HUES64 (cell line): ENCODE data around the gene RFC4.

Experiments used
- H3K27ac ChIP-seq: 2 replicates; pipeline ENCODE4 v1.7.0; 2013; ENCODE audit warnings: low read depth, low read length, inconsistent platforms
- H3K27me3 ChIP-seq: 2 replicates; pipeline ENCODE4 v1.6.1; 2013; ENCODE audit warnings: mild to moderate bottlenecking, low read length; ENCODE audit not compliant: insufficient read depth
- H3K36me3 ChIP-seq: 2 replicates; pipeline ENCODE4 v1.6.1; 2013; ENCODE audit warnings: mild to moderate bottlenecking, low read length; ENCODE audit not compliant: insufficient read depth
- H3K4me1 ChIP-seq: 2 replicates; pipeline ENCODE4 v1.6.1; 2013; ENCODE audit warnings: mild to moderate bottlenecking, low read length, moderate library complexity; ENCODE audit not compliant: insufficient read depth
- H3K4me3 ChIP-seq: 2 replicates; pipeline ENCODE4 v1.5.1; 2013; ENCODE audit warnings: mild to moderate bottlenecking, low read length, moderate library complexity
- H3K9ac ChIP-seq: 2 replicates; pipeline ENCODE4 v1.6.1; 2013; ENCODE audit warnings: mild to moderate bottlenecking, low read depth, low read length
- H3K9me3 ChIP-seq: 2 replicates; pipeline ENCODE4 v1.6.1; 2013; ENCODE audit warnings: low read depth, low read length; ENCODE audit not compliant: insufficient read depth
- WGBS: fragments of 150-250, 120-280 bp; methylation state at CpG from one replicate; pipeline ENCODE4 v1.1.7; 2013; ENCODE audit warnings: missing lambda C conversion rate; 5-methylcytosine and 5-hydroxymethylcytosine counted together

The RFC4 gene

GRCh38 chr3:186802701-186803100, 3.6 kb downstream of the RFC4 start:
- Histone ChIP-seq H3K36me3 (peaks cover 76% of the 10 kb centered on the region), H3K4me1 (peaks cover 12% of the 10 kb centered on the region), H3K27ac (no peak overlapping the region), H3K27me3 (no peaks in the 10 kb centered on the region), H3K9me3 (no peaks in the 10 kb centered on the region), H3K9ac (no peak overlapping the region), H3K4me3 (no peak overlapping the region)
- WGBS: 97% methylated on average over 3 of the region's 3 CpGs

GRCh38 chr3:186800285-186800684, 6.0 kb downstream of the RFC4 start:
- Histone ChIP-seq H3K27me3 (no peaks in the 10 kb centered on the region), H3K9ac (no peak overlapping the region), H3K9me3 (no peaks in the 10 kb centered on the region), H3K36me3 (peaks cover 98% of the 10 kb centered on the region), H3K4me3 (no peak overlapping the region), H3K4me1 (no peaks in the 10 kb centered on the region; the same call in 1 of the 2 replicates), H3K27ac (no peak overlapping the region)
- no CpG with 5 or more reads among the region's 1 CpG for WGBS

- H3K36me3 ChIP-seq: peaks cover 97% of the 10 kb centered on the region
- no peaks in the 10 kb centered on the region for H3K9me3 ChIP-seq
- no peak overlapping the region for H3K4me3 ChIP-seq
- H3K27ac ChIP-seq: no peak overlapping the region
- H3K9ac ChIP-seq: no peak overlapping the region
- H3K27me3 ChIP-seq: no peaks in the 10 kb centered on the region
- H3K4me1 ChIP-seq: no peaks in the 10 kb centered on the region
- over 99% methylated on average over 3 of the region's 3 CpGs for WGBS
Measured at GRCh38 chr3:186798239-186798874, 7.9 kb downstream of the RFC4 start.

- Histone ChIP-seq H3K4me1 (peaks cover 8% of the 10 kb centered on the region; the same call in 1 of the 2 replicates), H3K27ac (peak overlapping the region; percentile 3; the same call in 1 of the 2 replicates), H3K36me3 (peaks cover 98% of the 10 kb centered on the region), H3K4me3 (no peak overlapping the region), H3K9ac (no peak overlapping the region), H3K27me3 (no peaks in the 10 kb centered on the region), H3K9me3 (no peaks in the 10 kb centered on the region)
- 80% methylated on average over 7 of the region's 8 CpGs for WGBS
Measured at GRCh38 chr3:186790261-186790981, 15.9 kb downstream of the RFC4 start.

GRCh38 chr3:186789554-186790260, 16.6 kb downstream of the RFC4 start:
- H3K36me3 ChIP-seq: peaks cover 99% of the 10 kb centered on the region
- no peaks in the 10 kb centered on the region for H3K27me3 ChIP-seq
- H3K27ac ChIP-seq: peak overlapping the region; percentile 7; the same call in 1 of the 2 replicates
- H3K4me1 ChIP-seq: peaks cover 11% of the 10 kb centered on the region; the same call in 1 of the 2 replicates
- H3K4me3 ChIP-seq: no peak overlapping the region
- whole genome bisulfite sequencing: 80% methylated on average over 2 of the region's 4 CpGs
- H3K9ac ChIP-seq: no peak overlapping the region
- H3K9me3 ChIP-seq: no peaks in the 10 kb centered on the region

- Histone ChIP-seq H3K9me3 (no peaks in the 10 kb centered on the region), H3K4me1 (peaks cover 11% of the 10 kb centered on the region; the same call in 1 of the 2 replicates), H3K27ac (peak overlapping the region; percentile 36; the same call in 1 of the 2 replicates), H3K4me3 (peak overlapping the region; percentile 7; the same call in 1 of the 2 replicates), H3K36me3 (peaks cover 99% of the 10 kb centered on the region), H3K27me3 (no peaks in the 10 kb centered on the region), H3K9ac (no peak overlapping the region)
- 85% methylated on average over 13 of the region's 13 CpGs for WGBS
Measured at GRCh38 chr3:186788482-186789370, 17.6 kb downstream of the RFC4 start.

GRCh38 chr3:186787642-186788481, 18.4 kb downstream of the RFC4 start:
- WGBS: 94% methylated on average over 15 of the region's 15 CpGs

GRCh38 chr3:186786922-186787321, 19.4 kb downstream of the RFC4 start:
- Histone ChIP-seq H3K4me3 (peak overlapping the region; percentile 96; the same call in 1 of the 2 replicates), H3K4me1 (peaks cover 17% of the 10 kb centered on the region), H3K9me3 (no peaks in the 10 kb centered on the region), H3K9ac (peak overlapping the region; percentile 100), H3K27me3 (no peaks in the 10 kb centered on the region), H3K36me3 (peaks cover 84% of the 10 kb centered on the region), H3K27ac (peak overlapping the region; percentile 98)
- WGBS: 94% methylated on average over 3 of the region's 3 CpGs

More at GRCh38 chr3:186787642-186788481, 18.4 kb downstream of the RFC4 start:
- Histone ChIP-seq H3K4me1 (peaks cover 11% of the 10 kb centered on the region; the same call in 1 of the 2 replicates), H3K9ac (peak overlapping the region; percentile 100; the same call in 1 of the 2 replicates), H3K27ac (peak overlapping the region; percentile 98; the same call in 1 of the 2 replicates), H3K9me3 (no peaks in the 10 kb centered on the region), H3K27me3 (no peaks in the 10 kb centered on the region), H3K36me3 (peaks cover 93% of the 10 kb centered on the region), H3K4me3 (peak overlapping the region; percentile 96; the same call in 1 of the 2 replicates)

GRCh38 chr3:186785495-186786018, 20.7 kb downstream of the RFC4 start:
- Histone ChIP-seq H3K27me3 (no peaks in the 10 kb centered on the region), H3K27ac (peak overlapping the region; percentile 98), H3K4me1 (peaks cover 23% of the 10 kb centered on the region), H3K36me3 (peaks cover 70% of the 10 kb centered on the region), H3K4me3 (peak overlapping the region; percentile 96), H3K9me3 (no peaks in the 10 kb centered on the region), H3K9ac (peak overlapping the region; percentile 100)
- WGBS: 36% methylated on average over 6 of the region's 7 CpGs
